H1 (cell line): ENCODE measurements around the gene CUL1. TPM values are rescaled to one million over a fixed set of nuclear protein-coding genes. Genes with fewer than 3 reads are reported as not detected.

Source experiments
- CTCF ChIA-PET: fragments of 300-600 bp; sonication (Branson Sonifier 250); formaldehyde crosslinking; loops from one replicate; lab custom pipeline; 2021; ENCODE audit not compliant: partially characterized antibody; lab: Charles Lee
- POLR2A ChIA-PET: fragments of 300-600 bp; sonication (Branson Sonifier 250); formaldehyde crosslinking; loops from one replicate; lab custom pipeline; 2021; ENCODE audit warnings: inconsistent platforms; ENCODE audit not compliant: partially characterized antibody; lab: Charles Lee
- DNase-seq, 2 experiments: peaks; one replicate each; pipeline versions ENCODE4 v3.0.0 to v3.0.0-alpha.2; 2010 to 2022; ENCODE audit warnings: low spot score in 2 of 2, low read depth in 1 of 2, mixed read lengths in 1 of 2
- FAIRE-seq: peaks from 2 replicates; lab custom pipeline; 2011; peaks lifted over from hg19 to GRCh38; lab: Jason Lieb, UNC
- H2AFZ ChIP-seq: 2 replicates; pipeline ENCODE4 v1.8.1; 2012; ENCODE audit warnings: low read length, inconsistent platforms
- H2AK5ac ChIP-seq: 2 replicates; pipeline ENCODE4 v1.6.1; 2013; ENCODE audit warnings: low read depth, low read length
- H2BK120ac ChIP-seq: replicated peaks from 2 replicates; pipeline ENCODE3; 2013; ENCODE audit warnings: low read depth, low read length, inconsistent platforms
- H2BK12ac ChIP-seq: 2 replicates; pipeline ENCODE4 v1.6.1; 2013; ENCODE audit warnings: low read depth, low read length
- H2BK15ac ChIP-seq: 2 replicates; pipeline ENCODE4 v1.6.1; 2013; ENCODE audit warnings: low read length
- H2BK20ac ChIP-seq: 2 replicates; pipeline ENCODE4 v1.6.1; 2013; ENCODE audit warnings: low read length
- H2BK5ac ChIP-seq: 2 replicates; pipeline ENCODE4 v1.6.1; 2013; ENCODE audit warnings: low read depth, low read length
- H3K14ac ChIP-seq: 2 replicates; pipeline ENCODE4 v1.6.1; 2013; ENCODE audit warnings: inconsistent platforms; ENCODE audit not compliant: insufficient read length
- H3K18ac ChIP-seq: 2 replicates; pipeline ENCODE4 v1.6.1; 2013; ENCODE audit warnings: low read length; ENCODE audit errors: extremely low read depth
- H3K23ac ChIP-seq: 2 replicates; pipeline ENCODE4 v1.6.1; 2013; ENCODE audit warnings: inconsistent platforms; ENCODE audit not compliant: insufficient read length
- H3K23me2 ChIP-seq: 2 replicates; pipeline ENCODE4 v1.6.1; 2013; ENCODE audit warnings: low read depth, low read length
- H3K27ac ChIP-seq: 2 replicates; pipeline ENCODE4 v1.6.1; 2011; ENCODE audit warnings: low read depth, low read length, inconsistent platforms
- H3K27me3 ChIP-seq, 4 experiments: replicated peaks in 1 of 4; 1 replicate in 1 of 4; 2 replicates in 3 of 4; pipeline versions ENCODE4 v1.6.1 to v1.8.1; 2011 to 2013; ENCODE audit warnings: low read length in 3 of 4, mild to moderate bottlenecking in 3 of 4, inconsistent platforms in 2 of 4, mixed read lengths in 2 of 4, moderate library complexity in 1 of 4; ENCODE audit not compliant: control insufficient read depth in 3 of 4, insufficient read depth in 3 of 4; ENCODE audit errors: extremely low read depth in 1 of 4
- H3K36me3 ChIP-seq, 4 experiments: 2 replicates each; pipeline versions ENCODE4 v1.6.1 to v1.8.1; 2011 to 2013; ENCODE audit warnings: mild to moderate bottlenecking in 4 of 4, low read length in 3 of 4, moderate library complexity in 2 of 4, control low read depth in 1 of 4, inconsistent platforms in 1 of 4; ENCODE audit not compliant: insufficient read depth in 4 of 4, control insufficient read depth in 2 of 4
- H3K4ac ChIP-seq: replicated peaks from 2 replicates; pipeline ENCODE3; 2013; ENCODE audit warnings: low read length, low read depth, mixed read lengths, inconsistent platforms; ENCODE audit not compliant: insufficient read length
- H3K4me1 ChIP-seq, 4 experiments: replicated peaks in 1 of 4; 1 replicate in 1 of 4; 2 replicates in 3 of 4; pipeline versions ENCODE4 v1.6.1 to v1.8.1; 2011 to 2013; ENCODE audit warnings: low read length in 3 of 4, inconsistent platforms in 2 of 4, mixed read lengths in 1 of 4; ENCODE audit not compliant: insufficient read depth in 4 of 4, control insufficient read depth in 3 of 4
- H3K4me2 ChIP-seq, 2 experiments: 2 replicates each; pipeline versions ENCODE4 v1.6.1 to v1.8.1; 2011 to 2013; ENCODE audit warnings: low read depth in 2 of 2, low read length in 2 of 2, control low read depth in 1 of 2, inconsistent platforms in 1 of 2, mild to moderate bottlenecking in 1 of 2; ENCODE audit not compliant: insufficient read depth in 1 of 2
- H3K4me3 ChIP-seq, 4 experiments: fragments of 200-600, 300-600 bp in 1 of 4; sonication (generic), shearing (Covaris generic), sonication (Bioruptor Twin) in 1 of 4; 2 replicates each; pipeline versions ENCODE4 v1.5.1 to v1.8.1; 2011 to 2016; ENCODE audit warnings: low read length in 4 of 4, low read depth in 3 of 4, control low read depth in 2 of 4, inconsistent platforms in 2 of 4, mild to moderate bottlenecking in 2 of 4, mixed read lengths in 1 of 4, moderate library complexity in 1 of 4; ENCODE audit not compliant: insufficient read depth in 2 of 4; ENCODE audit errors: extremely low read depth in 1 of 4
- H3K56ac ChIP-seq: replicated peaks from 2 replicates; pipeline ENCODE3; 2013; ENCODE audit warnings: low read depth, mild to moderate bottlenecking, mixed read lengths, low read length, inconsistent platforms; ENCODE audit not compliant: insufficient read length
- H3K79me1 ChIP-seq: 2 replicates; pipeline ENCODE4 v1.6.1; 2013; ENCODE audit warnings: low read depth, low read length, control low read depth
- H3K79me2 ChIP-seq, 2 experiments: 2 replicates each; pipeline versions ENCODE4 v1.6.1 to v1.8.1; 2012 to 2013; ENCODE audit warnings: low read length in 2 of 2, mild to moderate bottlenecking in 2 of 2, inconsistent platforms in 1 of 2; ENCODE audit not compliant: insufficient read depth in 2 of 2, control insufficient read depth in 1 of 2
- H3K9ac ChIP-seq, 4 experiments: replicated peaks in 1 of 4; 1 replicate in 1 of 4; 2 replicates in 3 of 4; pipeline versions ENCODE4 v1.6.1 to v1.8.1; 2011 to 2013; ENCODE audit warnings: low read depth in 3 of 4, low read length in 3 of 4, control low read depth in 2 of 4, mild to moderate bottlenecking in 2 of 4, moderate library complexity in 2 of 4, inconsistent platforms in 1 of 4; ENCODE audit errors: extremely low read depth in 1 of 4
- H3K9me3 ChIP-seq, 2 experiments: 2 replicates each; pipeline versions ENCODE4 v1.6.1 to v1.8.1; 2012 to 2013; ENCODE audit warnings: mild to moderate bottlenecking in 2 of 2, moderate library complexity in 2 of 2, control low read depth in 1 of 2, inconsistent platforms in 1 of 2, low read depth in 1 of 2, low read length in 1 of 2, mixed read lengths in 1 of 2; ENCODE audit not compliant: insufficient read depth in 2 of 2
- H4K20me1 ChIP-seq, 2 experiments: replicated peaks in 1 of 2; 2 replicates each; pipeline versions ENCODE3 to v1.8.1; 2011 to 2013; ENCODE audit warnings: inconsistent platforms in 2 of 2, low read length in 2 of 2, mild to moderate bottlenecking in 1 of 2; ENCODE audit not compliant: insufficient read depth in 2 of 2, control insufficient read depth in 1 of 2
- H4K5ac ChIP-seq: 2 replicates; pipeline ENCODE4 v1.6.1; 2013; ENCODE audit warnings: low read length, low read depth, mixed read lengths, inconsistent platforms; ENCODE audit not compliant: insufficient read length
- H4K8ac ChIP-seq: 2 replicates; pipeline ENCODE4 v1.8.0; 2013; ENCODE audit warnings: mild to moderate bottlenecking, moderate library complexity, low read length, inconsistent platforms; ENCODE audit not compliant: insufficient read depth; ENCODE audit errors: extremely low read depth
- H4K91ac ChIP-seq: replicated peaks from 2 replicates; pipeline ENCODE3; 2013; ENCODE audit warnings: low read length, mixed read lengths, inconsistent platforms; ENCODE audit not compliant: insufficient read length
- CBX8 ChIP-seq: fragments of 300-800, 300-1000 bp; sonication (generic); IDR thresholded peaks from 2 replicates; pipeline ENCODE4 v1.7.1; 2016; ENCODE audit warnings: low read depth, low read length, borderline replicate concordance
- PHF8 ChIP-seq: fragments of 200-600 bp; sonication (generic); conservative IDR thresholded peaks from 2 replicates; pipeline ENCODE4 v1.7.1; 2012; ENCODE audit warnings: low read depth, mild to moderate bottlenecking, inconsistent platforms, low read length, moderate library complexity
- POLR2AphosphoS5 ChIP-seq: IDR thresholded peaks from 2 replicates; pipeline ENCODE4 v1.6.1; 2011; ENCODE audit warnings: low read depth, low read length
- WGBS, 2 experiments: shearing (Covaris generic) in 1 of 2; methylation state at CpG; one replicate each; pipeline versions ENCODE4 v1.1.6 to v1.1.7; 2013 to 2015; ENCODE audit warnings: low lambda C conversion rate in 2 of 2, mixed read lengths in 2 of 2, inconsistent platforms in 1 of 2, low coverage in 1 of 2, missing lambda C conversion rate in 1 of 2; ENCODE audit not compliant: insufficient replicate concordance in 2 of 2, insufficient coverage in 1 of 2, insufficient read length in 1 of 2; ENCODE audit errors: extremely low coverage in 1 of 2, missing lambda C conversion rate in 1 of 2; 5-methylcytosine and 5-hydroxymethylcytosine counted together
- polyA plus RNA-seq, 7 experiments: library from polyadenylated mRNA; depleted of rRNA in 3 of 7; stranded (reverse) in 5 of 7; unstranded in 2 of 7; fragments of >200 nt in 5 of 7; fragments of 200-250 nt in 2 of 7; gene quantifications; 1 replicate in 5 of 7; 2 replicates in 1 of 7; 4 replicates in 1 of 7; pipeline versions ENCODE4 v1.2.1 to v1.2.3, GENCODE V29; 2011 to 2013; ENCODE audit warnings: missing spikeins in 2 of 7, mixed read lengths in 2 of 7
- total RNA-seq: library from RNA; stranded (reverse); fragmentation: NEBNext Ultra II Directional; extraction: Animal tissue kit (Norgen Biotek cat#: 25700); gene quantifications from 2 replicates; pipeline ENCODE4 v1.2.1, GENCODE V29; 2021
- TF ChIP-seq, protein P1 (sequence below): IDR thresholded peaks from 2 replicates; pipeline ENCODE4 v1.6.1; 2012; ENCODE audit warnings: low read length, inconsistent platforms

CUL1 gene
- total and polyA plus RNA-seq, 2 of the 8 experiments (the other 6 are each of a cell fraction or from before 2014, with no cell fraction given) = 33.0 to 77.3 TPM

DNA sequence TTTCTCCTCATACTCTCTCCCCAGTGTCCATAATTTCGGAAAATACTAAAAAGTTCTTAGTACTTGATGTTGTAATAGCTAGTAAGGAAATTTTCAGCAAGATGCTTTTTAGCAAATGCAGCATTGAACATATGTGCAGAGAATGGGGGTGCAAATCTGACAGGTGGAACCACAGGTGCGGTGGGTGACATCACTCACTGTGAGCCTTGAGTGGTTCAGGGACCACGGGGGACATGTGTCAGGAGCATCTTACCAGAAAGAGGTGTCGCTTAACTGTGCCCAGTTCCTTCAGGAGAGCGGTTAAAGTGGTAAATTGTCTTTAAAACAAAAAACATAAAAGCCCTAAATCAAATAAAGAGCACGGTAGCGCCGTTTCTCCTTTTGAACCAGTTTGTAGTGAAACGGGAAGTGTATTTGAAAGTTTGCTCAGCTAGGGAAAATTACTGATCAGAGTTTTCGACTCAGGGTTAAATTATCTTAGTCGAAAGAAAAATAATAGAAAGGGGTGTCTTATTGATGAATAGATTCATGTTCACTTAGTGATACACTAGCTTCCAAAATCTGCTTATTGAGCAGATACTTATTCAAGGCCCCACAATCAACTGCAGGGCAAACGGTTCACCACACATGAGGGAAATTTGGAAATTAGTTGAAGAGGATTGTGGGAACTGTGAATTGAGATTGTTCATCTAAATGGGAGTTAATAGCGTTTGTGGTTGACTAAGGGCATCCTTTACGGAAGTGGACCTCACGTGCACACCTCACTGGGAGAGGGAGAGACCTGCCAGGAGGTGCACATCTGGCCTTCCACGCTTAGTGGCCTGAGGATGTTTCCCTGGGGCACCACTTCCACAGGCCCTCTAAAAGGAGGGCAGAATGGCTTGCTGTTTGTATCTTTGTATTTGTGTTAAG lies 12.7 kb downstream of the CUL1 start:
- ChIA-PET POLR2A (interaction anchor here (0.6 to 3.1 kb wide), 3 partner anchors 10 to 255 kb away, joined by 3 to 11 read pairs (median 9); no protein-coding TSS in a partner anchor), CTCF (interaction anchor here (1.5 to 1.8 kb wide), 2 partner anchors 8 to 10 kb away, joined by 5 to 7 read pairs; no protein-coding TSS in a partner anchor)
- H4K5ac ChIP-seq = no peak overlapping the region
- H3K23me2 ChIP-seq = no peaks in the 10 kb centered on the region
- TF ChIP-seq, protein P1, sequence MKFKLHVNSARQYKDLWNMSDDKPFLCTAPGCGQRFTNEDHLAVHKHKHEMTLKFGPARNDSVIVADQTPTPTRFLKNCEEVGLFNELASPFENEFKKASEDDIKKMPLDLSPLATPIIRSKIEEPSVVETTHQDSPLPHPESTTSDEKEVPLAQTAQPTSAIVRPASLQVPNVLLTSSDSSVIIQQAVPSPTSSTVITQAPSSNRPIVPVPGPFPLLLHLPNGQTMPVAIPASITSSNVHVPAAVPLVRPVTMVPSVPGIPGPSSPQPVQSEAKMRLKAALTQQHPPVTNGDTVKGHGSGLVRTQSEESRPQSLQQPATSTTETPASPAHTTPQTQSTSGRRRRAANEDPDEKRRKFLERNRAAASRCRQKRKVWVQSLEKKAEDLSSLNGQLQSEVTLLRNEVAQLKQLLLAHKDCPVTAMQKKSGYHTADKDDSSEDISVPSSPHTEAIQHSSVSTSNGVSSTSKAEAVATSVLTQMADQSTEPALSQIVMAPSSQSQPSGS = no peak
- TF ChIP-seq PHF8 = no peak
- TF ChIP-seq POLR2AphosphoS5 = no peak
- no peak for TF ChIP-seq CBX8
- no peaks in the 10 kb centered on the region for H3K36me3 ChIP-seq
- no peak overlapping the region for H3K56ac ChIP-seq
- no peak overlapping the region for H3K4me3 ChIP-seq
- no peak overlapping the region for H3K27ac ChIP-seq
- H2BK15ac ChIP-seq = no peak overlapping the region
- no peaks in the 10 kb centered on the region for H3K9me3 ChIP-seq
- 90% methylated on average over 16 of the region's 16 CpGs; no CpG with 5 or more reads in 1 of the 2 experiments for WGBS, 2 experiments
- DNase-seq (no peak), FAIRE-seq (no peak)
- H3K4ac ChIP-seq = no peak overlapping the region
- no peak overlapping the region for H2AFZ ChIP-seq
- no peak overlapping the region for H2AK5ac ChIP-seq
- peaks cover 0 to 9% (median 6%) of the 10 kb centered on the region in 4 experiments; a peak in 4 of 7 replicates for H3K4me1 ChIP-seq
- peaks cover 6 to 12% of the 10 kb centered on the region in 2 experiments for H4K20me1 ChIP-seq
- no peak overlapping the region for H2BK12ac ChIP-seq
- peaks cover 11% of the 10 kb centered on the region; the same call in 1 of the 2 replicates for H3K79me1 ChIP-seq
- no peak overlapping the region for H2BK5ac ChIP-seq
- H3K14ac ChIP-seq = no peak overlapping the region
- no peak overlapping the region for H3K23ac ChIP-seq
- no peak overlapping the region for H2BK20ac ChIP-seq
- no peak overlapping the region for H3K4me2 ChIP-seq
- H3K18ac ChIP-seq = no peak overlapping the region
- no peak overlapping the region for H4K91ac ChIP-seq
- H3K79me2 ChIP-seq = peaks cover 46 to 100% of the 10 kb centered on the region in 2 experiments
- no peak overlapping the region for H3K9ac ChIP-seq
- H2BK120ac ChIP-seq = no peak overlapping the region
- H4K8ac ChIP-seq = no peak overlapping the region
- no peaks in the 10 kb centered on the region for H3K27me3 ChIP-seq
